ENCODE results near the gene DPPA5.

- TF ChIP-seq CTCF (IDR thresholded peaks at IDR 0.05), result no peak
- no peak for TF ChIP-seq ZFX (IDR thresholded peaks at IDR 0.05; ENCODE audit: borderline replicate concordance)
These were observed 10.0 kb upstream of the DPPA5 start for GRCh38 chr6:73364121-73364520.
